HG03378 (cell line): ENCODE measurements around the gene FSCN2.

Source experiments
- ATAC-seq: cut with Tn5 transposase; IDR thresholded peaks from one replicate; pipeline ENCODE4 v1.9.1; 2021; ENCODE audit warnings: mild to moderate bottlenecking, moderate library complexity; ENCODE audit not compliant: unreplicated experiment

The FSCN2 gene

DNA sequence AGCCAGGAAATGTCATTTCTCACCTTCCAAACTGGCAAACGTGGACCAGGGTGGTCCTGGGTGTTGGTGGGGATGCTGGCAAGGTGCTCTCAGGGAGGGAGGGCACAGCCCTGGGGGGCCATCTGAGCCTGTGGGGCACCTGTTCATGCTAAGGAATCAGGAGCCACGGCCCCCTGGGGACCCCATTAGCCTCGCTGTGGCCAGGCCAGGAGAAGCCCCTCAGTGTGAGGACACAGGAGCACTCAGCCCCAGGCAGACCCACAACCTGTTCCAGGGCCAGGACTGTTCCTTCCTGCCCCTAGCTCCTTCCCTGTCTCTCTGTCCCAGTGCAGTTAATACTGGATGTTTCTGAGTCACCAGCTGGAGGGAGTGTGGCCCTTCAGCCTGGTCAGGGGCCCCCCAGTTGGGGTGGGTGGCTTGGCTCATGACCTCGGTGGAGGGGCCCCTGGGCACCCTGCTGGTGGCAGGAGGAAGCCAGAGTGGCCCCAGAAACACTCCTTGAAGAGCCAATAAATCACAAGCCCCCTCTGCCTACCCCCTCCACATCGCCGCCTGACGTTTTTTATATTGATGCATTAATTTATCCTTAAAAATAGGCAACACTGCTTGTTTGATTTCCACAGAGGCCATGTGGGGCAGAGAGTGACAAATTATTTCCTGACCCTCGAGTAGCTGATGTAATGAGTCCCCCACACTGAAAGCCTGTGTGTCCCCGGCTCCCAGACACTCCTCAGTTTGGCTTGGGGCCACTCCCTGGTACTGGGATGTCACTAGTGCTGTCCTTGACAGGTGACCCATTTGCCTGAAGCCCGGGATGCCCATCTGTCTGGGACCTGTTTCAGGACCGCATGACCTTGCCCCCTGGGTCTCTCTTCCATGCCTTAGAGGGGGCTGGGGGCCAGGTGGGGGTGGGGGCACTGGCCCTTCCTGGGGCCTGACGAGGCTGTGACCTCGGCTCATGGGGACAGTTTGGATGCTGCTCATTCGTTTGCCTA is 37.9 kb upstream of the FSCN2 start:
- ATAC-seq: no peak

DNA sequence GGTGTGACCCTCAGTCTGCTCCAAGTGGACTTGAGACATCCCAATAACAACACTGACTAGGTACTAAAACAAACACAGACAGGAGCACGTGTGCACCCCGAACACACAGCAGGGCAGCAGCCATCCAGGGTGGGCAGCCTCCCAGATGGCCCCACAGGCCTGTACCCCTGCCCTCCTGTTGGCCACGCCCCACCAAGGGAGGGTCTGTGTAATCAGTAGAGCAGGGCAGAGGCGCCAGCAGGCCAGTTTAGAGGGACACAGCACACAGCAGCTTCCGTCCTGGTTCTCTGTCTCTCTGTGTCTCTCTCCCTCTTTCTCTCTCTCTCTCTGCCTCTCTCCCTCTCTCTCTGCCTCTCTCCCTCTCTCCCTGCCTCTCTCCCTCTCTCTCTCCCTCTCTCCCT is 37.0 kb upstream of the FSCN2 start:
- no peak for ATAC-seq

DNA sequence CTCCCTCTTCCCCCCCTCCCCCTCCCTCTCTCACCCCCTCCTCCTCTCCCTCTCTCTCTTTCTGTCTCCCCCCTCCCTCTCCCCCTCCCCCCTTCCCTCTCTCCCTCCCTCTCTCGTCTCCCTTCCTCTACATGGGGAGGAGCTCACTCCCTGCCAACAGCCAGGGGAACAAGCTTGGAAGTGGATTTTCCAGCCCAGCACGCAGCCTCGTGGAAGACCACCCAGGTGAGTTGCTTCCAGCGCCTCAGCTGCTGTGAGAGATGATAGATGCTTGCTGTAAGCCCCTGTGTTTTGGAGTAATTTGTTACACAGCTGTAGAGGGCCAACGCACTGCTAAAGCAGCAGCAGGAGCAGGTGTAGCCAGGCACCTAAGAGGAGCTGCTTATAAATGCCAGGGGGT is 36.4 kb upstream of the FSCN2 start:
- no peak for ATAC-seq

DNA sequence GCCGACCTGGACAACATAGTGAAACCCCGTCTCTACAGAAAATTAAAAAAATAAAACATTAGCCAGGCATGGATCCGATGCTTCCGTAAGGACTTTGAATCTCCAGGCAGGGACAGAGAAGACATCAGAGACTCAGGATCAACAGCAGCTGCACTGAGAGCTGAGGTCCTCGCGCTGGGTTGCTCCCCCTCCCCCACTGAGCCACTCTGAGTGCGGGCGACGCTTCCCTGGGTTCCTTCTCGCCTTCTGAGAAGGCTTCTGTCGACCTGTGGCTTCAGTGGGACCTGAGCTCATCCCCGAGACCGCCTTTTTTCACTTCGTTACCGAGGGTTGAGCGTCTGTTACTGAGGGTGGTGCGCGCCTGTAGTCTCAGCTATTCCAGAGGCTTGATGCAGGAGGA is 36.0 kb upstream of the FSCN2 start:
- ATAC-seq: no peak

DNA sequence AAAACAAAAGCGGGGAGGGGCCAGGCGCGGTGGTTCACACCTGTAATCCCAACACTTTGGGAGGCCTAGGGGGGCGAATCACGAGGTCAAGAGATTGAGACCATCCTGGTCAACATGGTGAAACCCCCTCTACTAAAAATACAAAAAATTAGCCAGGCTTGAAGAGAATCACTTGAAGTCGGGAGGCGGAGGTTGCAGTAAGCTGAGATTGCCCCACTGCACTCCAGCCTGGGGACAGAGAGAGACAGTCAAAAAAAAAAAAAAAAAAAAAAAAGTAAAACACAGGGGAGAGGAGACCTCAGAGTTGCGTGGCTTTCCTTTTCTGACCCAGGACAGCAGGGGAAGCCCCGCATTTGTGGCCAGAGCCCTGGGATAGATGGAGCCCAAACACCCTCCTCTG is 35.5 kb upstream of the FSCN2 start:
- no peak for ATAC-seq

DNA sequence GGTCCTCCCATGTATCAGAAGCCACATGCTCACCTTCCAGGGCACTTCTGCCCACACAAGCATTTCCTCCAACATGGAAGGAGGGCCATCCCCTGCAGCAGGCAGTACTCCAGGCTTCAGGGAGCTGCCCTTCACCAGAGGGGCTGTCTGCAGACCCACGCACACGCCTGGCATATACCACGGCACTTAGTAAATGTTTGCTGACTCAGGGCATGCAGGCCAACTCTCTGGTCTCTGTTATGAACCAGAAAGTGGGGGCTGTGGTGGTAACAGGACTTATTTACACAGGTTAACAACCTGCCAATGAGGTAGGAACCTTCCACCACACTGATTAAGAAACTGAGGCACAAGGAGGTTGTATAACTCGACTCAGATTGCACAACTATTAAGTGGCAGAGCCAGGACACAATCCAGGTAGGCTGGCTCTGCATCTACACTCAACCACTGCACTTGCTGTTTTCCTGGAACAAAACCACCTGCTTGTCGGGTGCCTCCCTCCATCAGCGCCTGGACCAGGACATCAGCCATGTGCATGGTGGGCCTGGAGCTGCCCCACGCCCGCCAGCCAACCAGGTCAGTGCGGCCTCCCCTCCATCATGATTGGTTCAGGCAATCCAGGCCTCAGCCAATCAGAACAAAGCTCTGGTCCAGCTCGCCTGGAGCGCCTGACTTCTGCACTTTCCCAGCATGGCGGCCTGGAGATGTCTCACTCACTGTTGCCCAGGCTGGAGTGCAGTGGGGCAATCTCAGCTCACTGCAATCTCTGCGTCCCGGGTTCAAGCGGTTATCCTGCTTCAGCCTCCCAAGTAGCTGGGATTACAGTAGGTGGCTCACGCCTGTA is 34.8 kb upstream of the FSCN2 start:
- no peak for ATAC-seq

DNA sequence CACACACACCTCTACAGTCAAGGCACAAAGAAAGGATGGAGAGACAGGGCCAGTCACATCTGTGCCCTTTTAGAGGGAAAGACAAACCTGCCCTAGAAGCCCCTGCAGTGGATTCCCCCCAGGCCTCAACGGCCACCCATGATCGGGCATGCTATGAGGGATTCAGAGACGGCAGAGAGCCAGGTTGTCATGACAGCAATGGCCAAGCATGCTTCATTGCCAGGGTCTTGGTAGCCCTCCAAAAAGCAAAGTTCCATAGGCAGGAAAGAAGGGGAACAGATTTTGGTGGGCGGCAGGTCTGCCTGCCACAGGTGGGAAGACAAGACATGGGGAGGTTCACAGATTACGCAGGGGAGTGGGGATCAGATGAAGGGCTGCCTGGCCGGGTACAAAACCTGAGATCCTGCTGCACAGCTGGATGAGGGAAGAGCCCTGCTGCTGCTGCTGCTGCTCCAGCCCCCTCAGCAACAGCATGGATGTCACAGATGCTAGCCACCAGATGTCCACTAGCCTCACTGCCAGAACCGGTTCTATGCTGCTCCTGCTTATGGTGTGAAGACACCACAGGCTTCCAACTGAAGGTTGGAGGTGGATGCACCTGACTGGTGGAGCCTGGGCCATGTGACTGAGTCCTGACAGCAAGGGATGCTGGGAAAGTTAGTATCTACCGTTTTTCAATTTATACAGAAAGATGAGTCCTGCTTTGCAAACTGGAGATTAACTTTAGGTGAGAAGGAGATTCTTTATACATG is 33.4 kb upstream of the FSCN2 start:
- ATAC-seq: no peak

DNA sequence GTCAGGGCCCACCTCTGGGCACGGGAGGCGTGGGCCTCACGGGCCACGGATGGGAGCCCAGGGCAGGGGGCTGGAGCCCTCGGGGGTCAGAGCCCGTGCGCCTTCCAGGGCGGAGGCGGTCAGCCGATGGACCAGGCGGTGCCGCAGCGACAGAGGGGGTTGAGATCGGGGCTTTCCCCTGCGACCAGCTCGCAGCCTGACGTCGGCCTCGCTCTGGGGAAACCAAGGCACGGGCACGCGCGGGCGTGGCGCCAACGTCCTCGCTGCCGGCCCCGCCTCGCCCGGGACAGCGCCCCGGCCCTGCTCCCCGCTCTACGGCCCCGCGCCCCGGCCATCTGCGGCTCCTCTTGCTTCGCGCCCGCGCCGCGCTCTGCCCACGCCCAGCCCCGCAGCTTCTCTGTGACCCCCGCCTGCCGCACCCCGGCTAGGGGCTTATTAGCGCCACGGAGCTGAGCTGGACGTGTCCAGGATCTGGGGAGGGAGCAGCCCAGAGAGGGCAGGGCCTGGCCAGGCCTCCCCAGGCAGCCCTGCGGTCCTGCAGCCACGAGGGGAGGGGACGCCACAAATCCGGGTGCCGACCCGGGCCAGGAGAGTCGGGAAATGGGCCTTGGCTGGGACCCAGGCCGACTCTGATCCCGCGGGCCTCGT is 29.1 kb upstream of the FSCN2 start:
- no peak for ATAC-seq

DNA sequence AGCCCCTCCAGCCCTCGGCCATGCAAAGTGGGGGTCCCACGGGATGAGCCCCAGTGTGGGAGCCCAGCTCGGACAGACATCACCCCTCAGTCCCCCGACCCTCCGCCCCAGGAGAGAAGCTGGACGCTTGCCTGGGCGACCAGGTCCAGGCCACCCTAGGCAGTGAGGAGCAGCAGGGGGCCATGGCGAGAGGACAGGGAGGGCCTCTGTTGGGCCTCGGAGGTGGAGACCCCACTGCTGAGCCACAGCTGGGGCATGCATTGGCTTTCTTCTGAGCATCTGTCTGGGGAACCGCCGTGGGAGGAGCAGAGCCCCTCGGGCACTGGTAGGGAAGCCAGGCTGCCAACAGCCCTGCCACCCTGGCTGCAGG is 28.6 kb upstream of the FSCN2 start:
- no peak for ATAC-seq

DNA sequence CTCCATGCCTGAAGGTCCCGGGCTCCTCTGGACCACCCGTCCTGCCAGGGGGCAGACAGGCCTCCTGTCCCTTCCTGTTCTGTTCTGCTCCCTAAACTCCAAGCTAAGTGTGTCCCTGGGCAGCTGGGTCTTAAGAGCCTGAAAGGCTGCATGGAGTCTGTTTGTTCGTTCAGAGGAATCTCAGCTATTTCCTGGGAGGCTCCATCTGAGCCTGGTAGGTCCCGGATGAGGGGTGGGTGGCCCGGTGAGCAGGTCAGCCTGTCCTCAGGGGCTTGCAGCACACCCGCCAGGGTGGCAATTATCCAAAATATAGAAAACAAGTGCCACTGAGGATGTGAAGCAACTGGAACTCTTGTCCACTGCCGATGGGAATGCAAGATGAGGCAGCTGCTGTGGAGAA is 28.1 kb upstream of the FSCN2 start:
- no peak for ATAC-seq

DNA sequence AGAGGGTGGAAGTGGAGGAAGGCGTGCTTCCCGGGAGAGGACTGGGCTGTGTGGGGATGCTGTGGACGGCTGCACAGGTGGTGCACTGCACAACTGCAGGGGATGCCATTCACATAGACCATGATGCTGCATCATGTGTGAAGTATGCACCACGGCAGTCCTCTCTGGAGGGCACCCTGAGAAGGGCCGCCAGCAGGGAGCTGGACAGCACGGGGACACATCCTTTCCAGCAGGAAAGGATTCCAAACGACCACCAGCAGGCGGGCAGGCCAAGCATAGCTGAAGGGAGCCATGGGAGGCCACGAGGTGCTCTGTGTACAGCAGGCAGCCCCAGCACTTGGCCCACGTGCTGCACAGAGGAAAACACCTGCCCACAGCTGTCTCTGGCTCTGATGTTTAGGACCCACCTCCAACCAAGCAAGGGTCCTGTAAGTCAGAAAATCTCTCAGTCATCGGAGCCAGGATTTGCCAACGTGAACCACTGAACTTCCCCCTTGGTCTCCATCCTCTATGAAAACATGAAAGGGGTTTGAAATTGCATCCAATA is 25.6 kb upstream of the FSCN2 start:
- no peak for ATAC-seq

DNA sequence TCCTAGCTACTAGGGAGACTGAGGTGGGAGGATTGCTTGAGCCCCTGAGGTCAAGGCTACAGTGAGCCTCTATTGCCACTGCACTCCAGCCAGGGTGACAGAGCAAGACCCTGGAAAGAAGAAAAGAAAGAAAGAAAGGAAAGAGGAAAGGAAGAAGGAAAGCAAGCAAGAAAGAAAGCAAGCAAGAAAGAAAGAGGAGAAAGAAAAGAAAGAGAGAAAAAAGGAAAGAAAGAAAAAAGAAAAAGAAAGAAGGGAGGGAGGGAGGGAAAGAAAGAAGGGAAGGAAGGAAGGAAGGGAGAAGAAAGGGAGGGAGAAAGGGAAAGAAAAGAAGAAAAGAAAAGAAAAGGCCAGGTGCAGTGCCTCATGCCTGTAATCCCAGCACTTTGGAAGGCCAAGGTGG is 24.6 kb upstream of the FSCN2 start:
- no peak for ATAC-seq

DNA sequence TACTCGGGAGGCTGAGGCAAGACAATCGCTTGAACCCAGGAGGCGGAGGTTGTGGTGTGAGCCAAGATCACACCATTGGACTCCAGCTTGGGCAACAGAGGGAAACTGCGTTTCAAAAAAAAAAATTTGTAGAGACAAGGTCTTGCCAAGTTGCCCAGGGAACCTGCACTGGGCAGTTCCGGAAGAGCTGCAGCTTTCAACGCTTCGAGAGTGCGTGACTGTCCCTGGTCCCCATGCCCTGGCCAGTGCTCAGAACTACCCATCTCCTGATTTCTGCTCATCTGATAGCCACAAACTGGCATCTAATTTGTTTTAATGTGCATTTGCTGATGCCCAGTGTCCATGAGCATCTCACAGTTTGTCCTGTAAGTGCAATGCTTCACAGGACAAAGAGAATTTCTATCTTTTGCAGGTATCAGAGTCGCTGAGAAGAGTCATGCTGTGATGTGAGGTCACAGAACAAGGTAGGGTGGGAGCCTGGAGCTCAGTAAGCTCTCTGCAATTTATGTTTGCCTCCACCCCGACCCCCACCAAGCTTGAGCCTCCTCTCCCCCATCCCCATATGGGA is 19.5 kb upstream of the FSCN2 start:
- ATAC-seq: no peak

DNA sequence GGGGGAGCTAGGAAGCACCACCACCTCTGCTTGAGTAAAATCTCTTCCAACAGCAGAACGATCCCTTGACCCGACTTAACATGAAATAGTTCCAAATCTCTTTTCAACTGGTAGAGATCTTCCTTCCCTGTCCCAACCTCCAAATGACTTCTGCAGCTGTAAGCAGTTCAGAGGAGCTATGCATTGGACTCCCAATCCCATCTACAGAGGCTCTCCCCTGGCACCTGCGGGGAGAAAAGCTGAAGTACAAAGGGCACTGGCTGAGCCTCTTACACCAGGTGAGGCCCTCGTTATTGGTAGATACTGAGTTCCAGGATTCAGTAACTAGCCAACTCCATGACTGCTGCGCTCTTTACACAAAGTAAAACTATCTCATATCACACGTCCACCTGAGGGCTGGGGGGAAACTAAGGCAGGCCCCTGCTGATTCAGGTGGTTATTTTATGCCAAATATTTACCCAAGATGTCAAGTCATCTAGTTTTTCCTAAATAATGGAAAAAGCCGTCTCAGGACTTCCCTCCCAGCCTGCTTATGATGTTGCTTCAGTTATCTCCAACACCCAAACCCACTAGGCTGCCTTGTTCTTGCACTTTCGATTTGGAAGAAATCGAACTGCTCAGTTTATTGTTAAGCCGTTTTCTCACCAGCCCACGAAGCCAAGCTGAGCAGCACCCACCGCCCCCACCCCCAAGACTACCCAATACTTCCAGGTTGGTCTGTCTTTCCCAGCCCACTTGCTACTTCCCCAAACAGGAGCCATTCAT is 18.8 kb upstream of the FSCN2 start:
- ATAC-seq: no peak

DNA sequence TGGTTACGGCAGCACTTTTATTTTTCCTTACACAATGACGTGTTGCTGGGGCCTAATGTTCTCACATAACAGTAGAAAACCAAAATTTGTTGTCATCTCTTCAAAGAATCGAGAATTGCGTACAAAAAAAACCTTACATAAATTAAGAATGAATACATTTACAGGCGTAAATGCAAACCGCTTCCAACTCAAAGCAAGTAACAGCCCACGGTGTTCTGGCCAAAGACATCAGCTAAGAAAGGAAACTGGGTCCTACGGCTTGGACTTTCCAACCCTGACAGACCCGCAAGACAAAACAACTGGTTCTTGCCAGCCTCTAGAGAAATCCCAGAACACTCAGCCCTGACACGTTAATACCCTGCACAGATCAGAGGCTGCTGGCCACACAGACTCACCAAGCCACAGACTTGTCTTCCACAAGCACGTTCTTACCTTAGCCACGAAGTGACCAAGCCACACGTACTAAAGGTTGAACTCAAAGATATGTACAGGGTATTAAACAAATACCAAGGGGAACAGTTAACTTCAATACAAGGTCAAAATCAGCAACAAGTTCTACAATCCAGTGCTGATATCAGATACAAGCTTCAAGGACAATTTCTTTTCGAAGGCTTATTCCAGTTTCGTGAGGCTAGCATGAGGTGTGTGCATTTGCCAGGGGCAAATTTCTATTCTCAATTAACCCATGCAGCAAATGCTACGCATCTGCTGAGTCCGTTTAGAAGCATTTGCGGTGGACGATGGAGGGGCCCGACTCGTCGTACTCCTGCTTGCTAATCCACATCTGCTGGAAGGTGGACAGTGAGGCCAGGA is 18.0 kb upstream of the FSCN2 start:
- ATAC-seq: no peak

DNA sequence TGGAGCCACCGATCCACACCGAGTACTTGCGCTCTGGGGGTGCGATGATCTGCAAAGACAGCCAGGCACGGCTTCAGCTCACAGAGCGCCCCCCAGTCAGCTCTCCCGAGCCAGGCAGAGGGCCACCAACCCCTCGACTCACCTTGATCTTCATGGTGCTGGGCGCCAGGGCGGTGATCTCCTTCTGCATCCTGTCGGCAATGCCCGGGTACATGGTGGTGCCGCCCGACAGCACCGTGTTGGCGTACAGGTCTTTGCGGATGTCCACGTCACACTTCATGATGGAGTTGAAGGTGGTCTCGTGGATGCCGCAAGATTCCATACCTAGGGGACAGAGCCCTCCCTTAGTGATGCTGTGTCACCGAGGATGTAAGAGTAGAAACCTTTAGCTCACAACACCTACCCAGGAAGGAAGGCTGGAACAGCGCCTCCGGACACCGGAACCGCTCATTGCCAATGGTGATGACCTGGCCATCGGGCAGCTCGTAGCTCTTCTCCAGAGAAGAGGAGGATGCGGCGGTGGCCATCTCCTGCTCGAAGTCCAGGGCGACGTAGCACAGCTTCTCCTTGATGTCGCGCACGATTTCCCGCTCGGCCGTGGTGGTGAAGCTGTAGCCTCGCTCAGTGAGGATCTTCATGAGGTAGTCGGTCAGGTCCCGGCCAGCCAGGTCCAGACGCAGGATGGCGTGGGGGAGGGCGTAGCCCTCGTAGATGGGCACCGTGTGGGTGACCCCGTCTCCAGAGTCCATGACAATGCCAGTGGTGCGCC is 17.2 kb upstream of the FSCN2 start:
- no peak for ATAC-seq

DNA sequence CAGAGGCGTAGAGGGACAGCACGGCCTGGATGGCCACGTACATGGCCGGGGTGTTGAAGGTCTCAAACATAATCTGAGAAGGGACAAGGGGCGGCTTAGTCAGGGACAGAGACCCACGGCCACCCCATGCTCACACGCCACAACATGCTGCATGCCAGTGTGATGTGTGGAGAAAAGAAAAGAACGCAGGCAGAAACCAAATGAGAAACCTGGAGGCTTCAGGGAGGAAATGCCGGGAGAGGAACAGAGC is 16.7 kb upstream of the FSCN2 start:
- no peak for ATAC-seq
